GM12872 (cell line): ENCODE data around the gene CUEDC2.

Source experiments
- CTCF ChIP-seq: IDR thresholded peaks from 3 replicates; pipeline ENCODE4 v1.5.1; 2011; ENCODE audit warnings: low read depth, mild to moderate bottlenecking, low read length, moderate library complexity; ENCODE audit not compliant: insufficient read depth

Gene CUEDC2

GRCh38 chr10:102409604-102410428 lies 22.6 kb downstream of the CUEDC2 start:
- TF ChIP-seq CTCF = no peak

GRCh38 chr10:102408728-102409603 lies 23.4 kb downstream of the CUEDC2 start:
- no peak for TF ChIP-seq CTCF

DNA sequence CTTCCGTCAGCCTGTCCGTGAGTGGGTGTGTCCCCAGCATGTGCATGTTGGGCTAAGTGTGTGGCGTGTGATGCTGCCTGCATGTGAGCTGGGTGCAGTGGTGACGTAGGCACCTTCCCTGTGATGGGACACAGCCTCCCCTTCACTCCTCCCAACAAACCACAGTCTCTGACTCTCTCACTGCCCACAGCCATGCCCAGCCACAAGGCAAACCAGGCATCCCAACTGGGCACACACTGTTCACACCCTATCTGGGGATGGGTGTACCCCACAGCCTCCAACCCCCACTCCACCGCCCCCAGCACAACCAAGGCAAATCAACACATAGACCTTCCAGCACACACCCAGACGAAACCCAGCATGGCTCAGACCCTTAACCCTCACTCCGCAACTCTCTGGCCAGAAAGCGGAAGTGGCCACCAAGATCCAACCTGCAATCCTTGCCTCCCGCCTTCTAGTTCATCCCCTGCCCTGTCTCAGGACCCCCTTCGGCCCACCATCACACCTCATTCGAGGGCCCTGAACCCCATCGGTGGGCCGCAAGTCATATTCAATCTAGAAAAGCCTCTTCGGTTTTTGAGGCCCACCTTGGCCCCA lies 24.1 kb downstream of the CUEDC2 start:
- TF ChIP-seq CTCF = no peak

GRCh38 chr10:102407425-102408130 lies 24.8 kb downstream of the CUEDC2 start:
- TF ChIP-seq CTCF = no peak

GRCh38 chr10:102406815-102407214 lies 25.6 kb downstream of the CUEDC2 start:
- TF ChIP-seq CTCF = no peak

DNA sequence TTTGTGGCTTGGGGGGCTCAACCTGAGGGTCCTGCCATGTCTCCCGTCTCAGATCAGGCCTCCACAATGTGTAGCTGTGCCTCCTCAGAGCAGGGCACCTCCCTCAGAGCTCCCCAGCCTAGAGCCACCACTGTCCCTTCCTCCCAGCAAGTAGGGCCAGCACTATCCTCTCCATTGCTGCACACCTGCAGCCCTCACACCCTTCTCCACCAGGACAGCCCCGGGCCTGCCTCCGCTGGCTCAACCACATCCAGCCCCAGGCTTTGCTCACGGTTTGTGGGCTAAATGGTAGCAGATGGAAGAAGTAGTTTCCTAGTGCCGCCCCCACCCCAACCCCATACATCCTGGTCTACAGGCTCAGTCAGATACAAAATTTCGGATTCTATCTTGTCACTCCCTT lies 26.7 kb downstream of the CUEDC2 start:
- no peak for TF ChIP-seq CTCF

DNA sequence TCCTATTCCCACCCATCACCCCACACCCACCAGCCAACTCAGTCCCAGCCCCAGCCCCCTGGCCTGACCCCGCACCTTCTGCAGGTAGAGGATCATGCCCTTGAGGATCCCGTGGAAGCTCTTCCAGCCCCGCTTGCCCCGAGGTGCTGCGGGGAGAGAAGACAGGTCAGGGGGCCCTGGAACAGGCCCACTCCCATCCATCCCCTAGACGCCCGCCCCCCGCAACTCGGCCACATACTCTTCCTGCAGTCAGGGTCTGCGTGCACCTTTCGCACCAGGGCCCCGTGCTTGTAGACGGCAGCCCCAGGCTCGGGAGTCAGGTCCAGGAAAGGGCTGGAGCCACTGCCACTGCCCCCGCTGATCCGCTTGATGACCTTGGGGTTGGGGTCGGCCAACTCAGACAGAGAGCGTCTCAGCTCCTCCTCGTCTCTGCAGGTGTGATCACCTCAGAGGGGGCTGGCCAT lies 27.2 kb downstream of the CUEDC2 start:
- TF ChIP-seq CTCF = no peak
